GM19372 (cell line): ENCODE measurements around the gene MAP3K20.
"Not testable (repeated sequence)": the region's sequence is repeated elsewhere in the genome, so short reads cannot be mapped to it uniquely, and the experiment has no call there.

ENCODE experiments used
- ATAC-seq: cut with Tn5 transposase; IDR thresholded peaks from one replicate; pipeline ENCODE4 v1.9.1; 2021; ENCODE audit warnings: mild to moderate bottlenecking, low read depth, moderate library complexity; ENCODE audit not compliant: unreplicated experiment

MAP3K20 gene

DNA sequence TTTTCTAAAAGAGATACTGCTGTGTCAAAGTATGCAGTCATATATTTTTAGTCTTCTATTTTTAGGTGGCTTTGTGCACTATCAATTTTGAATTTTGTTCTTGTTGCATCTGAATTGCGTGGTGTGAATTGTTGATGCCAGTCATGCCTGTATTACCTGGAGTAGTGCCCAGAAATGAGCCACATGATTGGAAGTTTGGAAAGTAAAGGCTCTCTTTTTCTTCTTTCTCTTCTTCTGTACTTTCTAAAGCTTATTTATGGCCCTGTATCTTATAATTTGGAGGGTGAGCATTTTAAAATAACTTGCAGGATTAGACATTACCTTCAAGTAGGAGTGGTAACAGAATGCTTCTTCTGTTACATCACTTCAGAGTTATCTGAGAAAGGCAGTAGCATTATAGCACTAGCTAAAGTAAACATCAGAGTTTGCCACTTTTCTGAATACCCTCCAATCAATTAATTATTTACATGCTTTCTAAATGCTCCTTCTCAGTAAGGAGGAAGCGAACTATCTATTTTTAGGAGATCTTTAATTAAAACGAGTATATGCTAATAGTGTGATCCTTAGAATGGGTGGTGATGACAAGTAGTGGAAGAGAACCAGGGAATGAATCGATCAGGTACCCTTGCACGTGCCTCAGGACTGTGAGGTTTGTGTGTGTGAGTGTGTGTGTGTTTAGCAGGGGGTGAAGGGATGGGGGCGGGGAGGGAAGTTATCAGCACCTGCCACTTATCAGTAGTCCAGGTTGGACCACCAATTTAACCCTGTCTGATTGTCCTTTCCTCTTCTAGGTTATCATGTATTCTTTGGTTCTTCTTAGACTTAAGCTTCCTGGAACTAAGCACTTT lies 112.5 kb downstream of the MAP3K20 start:
- no peak for ATAC-seq

DNA sequence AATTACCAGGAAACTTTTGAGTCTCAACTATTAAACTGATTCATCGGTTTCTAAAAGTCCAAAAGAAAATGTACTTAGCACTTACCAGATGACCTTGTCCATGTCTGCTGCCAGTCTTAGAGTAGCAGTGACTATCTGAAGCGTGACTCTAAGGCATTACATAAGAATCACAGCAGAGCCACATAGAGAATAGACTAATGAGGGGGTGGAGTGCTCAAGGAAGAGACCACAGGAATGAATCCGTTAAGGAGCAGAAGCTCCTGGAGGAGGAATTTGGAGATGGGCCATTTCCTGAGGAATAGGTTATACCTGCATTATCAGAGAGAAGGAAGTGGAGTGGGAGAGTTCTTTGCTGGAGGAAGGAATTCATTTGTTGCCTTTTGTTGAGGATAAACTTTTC lies 116.0 kb downstream of the MAP3K20 start:
- no peak for ATAC-seq

- ATAC-seq: no peak
These were observed 116.4 kb downstream of the MAP3K20 start for GRCh38 chr2:173192071-173192470.

- no peak for ATAC-seq
These were observed 118.3 kb downstream of the MAP3K20 start for GRCh38 chr2:173193925-173194324.

DNA sequence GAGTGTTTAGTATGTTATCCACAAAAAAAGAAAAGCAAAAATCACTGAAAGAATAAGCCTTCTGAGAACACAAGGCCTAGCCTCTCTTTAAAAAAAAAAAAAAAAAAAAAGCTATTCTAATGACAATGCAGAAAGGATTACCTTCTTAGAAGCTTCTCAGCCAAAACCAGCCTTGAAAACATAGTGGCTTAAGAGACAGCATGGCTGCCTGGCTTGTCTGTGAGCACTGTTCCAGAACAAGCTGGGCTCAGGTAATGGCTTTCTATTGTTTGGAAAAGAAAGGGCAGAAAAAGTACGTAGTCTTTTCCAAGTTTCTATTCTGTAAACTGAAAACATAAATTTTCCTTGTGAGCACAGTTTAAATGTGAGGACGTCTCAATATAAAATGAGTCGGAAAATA lies 119.5 kb downstream of the MAP3K20 start:
- ATAC-seq: no peak

DNA sequence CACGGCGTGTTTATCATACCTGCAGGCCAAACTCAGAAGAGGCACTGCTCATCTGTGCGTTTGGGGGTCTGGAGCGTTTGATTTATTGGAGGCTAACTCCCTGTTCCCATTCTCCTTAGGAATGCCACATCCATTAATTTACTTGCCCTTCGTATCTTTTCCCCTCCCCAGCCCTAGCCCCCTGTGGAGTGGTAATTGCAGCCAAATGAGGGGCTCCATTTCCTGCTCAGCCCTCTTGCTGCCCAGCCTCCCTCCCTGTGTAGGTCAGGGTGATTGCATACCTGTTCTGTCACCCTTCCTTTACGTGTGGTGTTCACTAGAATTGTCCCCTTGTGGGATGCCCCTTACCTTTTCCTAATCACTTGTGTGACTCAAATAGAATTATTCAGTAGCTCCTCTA lies 120.4 kb downstream of the MAP3K20 start:
- ATAC-seq: no peak

GRCh38 chr2:173196638-173197037 lies 121.0 kb downstream of the MAP3K20 start:
- ATAC-seq: no peak

- no peak for ATAC-seq
These were observed 122.7 kb downstream of the MAP3K20 start for GRCh38 chr2:173198327-173198726.

DNA sequence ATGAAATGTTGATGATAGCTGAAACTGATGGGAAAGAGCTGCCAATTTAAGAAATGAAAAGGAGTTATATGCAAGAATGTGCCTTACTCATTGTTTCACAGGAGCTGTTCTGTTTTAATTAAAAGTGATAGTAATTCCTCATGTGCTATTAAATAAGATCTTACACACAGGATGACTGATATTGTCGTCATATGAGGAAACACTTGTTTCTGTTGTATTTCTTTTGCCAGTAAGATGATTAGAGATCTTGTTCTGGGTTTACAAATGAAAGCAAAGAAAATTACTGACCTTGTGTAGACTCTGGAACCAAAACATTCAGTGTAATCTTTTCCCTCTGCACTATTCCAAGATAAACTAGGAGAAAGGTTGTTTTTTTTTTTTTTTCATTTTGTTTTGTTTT lies 123.6 kb downstream of the MAP3K20 start:
- ATAC-seq: no peak

DNA sequence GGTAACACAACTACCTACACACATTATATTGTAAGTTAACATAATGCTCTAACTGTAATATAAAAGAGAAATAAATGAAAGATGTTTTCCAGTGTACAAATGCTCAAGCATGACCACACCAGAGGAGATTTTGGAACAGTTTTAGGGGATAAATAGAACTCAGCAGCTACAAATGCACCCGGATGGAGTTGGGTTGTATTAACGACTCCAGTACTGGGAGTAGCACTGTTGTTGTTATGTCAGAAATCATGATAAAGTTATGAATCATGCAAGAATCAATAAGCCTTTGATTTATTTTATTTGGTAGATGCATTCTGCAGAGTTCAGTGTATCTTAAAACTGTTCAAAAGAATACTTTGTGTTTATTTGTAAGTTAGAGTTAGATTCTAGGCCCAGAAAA lies 126.9 kb downstream of the MAP3K20 start:
- no peak for ATAC-seq

- no peak for ATAC-seq
These were observed 128.7 kb downstream of the MAP3K20 start for GRCh38 chr2:173204316-173204715.

- ATAC-seq: no peak
These were observed 129.7 kb downstream of the MAP3K20 start for GRCh38 chr2:173205375-173205774.

DNA sequence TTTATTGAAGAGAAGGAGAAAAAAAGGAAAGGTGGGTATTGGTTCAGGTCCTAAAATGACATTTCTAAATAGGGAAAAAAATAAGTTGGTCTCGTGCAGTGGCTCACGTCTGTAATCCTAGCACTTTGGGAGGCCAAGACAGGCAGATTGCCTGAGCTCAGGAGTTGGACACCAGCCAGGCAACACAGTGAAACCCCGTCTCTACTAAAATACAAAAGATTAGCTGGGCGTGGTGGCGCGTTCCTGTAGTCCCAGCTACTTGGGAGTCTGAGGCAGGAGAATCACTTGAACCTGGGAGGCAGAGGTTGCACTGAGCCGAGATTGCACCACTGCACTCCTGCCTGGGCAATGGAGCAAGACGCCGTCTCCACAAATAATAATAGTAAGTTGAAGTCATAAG lies 131.5 kb downstream of the MAP3K20 start:
- not testable (repeated sequence) for ATAC-seq

- no peak for ATAC-seq
These were observed 134.9 kb downstream of the MAP3K20 start for GRCh38 chr2:173210270-173211196.

DNA sequence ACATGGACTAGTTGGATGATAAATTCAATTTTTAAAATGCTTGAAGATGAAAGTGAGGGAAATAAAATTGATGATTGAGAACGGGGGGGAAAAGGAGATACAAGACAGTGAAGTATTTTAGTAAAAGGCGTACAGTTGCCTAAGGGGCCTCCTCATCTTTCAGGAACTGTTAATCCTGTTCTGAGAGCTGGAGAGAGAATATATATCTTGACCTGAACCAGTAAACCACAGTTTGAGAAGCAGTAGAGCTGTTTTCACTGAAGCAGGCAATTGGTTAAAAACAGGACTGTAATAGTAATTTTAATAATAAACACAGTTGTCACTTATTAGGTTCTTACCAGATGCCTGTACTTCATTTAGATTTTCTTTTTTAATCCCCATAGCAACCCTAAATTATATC lies 137.5 kb downstream of the MAP3K20 start:
- ATAC-seq: no peak

DNA sequence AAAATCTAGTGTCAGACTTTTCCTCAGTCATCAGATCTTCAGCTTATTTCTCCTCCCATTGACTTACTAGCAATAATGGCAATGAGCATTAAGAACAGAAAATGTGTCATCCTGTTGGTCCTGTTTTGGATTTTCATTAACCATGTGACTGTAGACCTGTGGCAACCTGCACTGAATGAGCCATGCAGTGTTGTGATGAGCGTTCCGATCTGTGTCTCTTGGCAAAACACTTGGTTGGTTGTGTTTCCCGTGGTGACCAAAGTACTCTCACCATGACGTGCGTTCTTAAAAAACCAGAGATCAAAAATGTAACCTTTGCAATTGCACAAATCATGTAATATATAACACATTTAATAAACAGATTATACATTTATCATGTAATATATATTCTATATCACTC lies 138.6 kb downstream of the MAP3K20 start:
- ATAC-seq: no peak

GRCh38 chr2:173215316-173215715 lies 139.7 kb downstream of the MAP3K20 start:
- no peak for ATAC-seq

DNA sequence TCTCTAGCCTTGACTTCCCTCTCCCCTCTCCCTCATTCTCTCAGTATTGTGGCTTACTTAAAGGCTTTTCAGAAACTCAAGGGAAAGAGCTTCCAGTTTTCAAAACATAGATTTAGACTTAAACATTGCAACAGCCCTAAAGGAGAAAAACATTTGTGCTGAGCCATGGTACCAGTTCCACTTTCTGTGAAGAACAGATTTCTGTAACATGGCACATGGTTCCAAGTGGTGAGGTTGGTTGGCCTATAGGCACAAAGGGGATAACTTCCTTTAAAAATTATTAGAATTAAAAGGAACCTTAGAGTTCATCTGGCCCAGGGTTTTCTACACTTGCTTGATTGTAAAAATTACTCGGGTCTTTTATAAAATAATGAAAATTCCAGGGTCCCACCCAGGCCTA lies 140.4 kb downstream of the MAP3K20 start:
- ATAC-seq: no peak

DNA sequence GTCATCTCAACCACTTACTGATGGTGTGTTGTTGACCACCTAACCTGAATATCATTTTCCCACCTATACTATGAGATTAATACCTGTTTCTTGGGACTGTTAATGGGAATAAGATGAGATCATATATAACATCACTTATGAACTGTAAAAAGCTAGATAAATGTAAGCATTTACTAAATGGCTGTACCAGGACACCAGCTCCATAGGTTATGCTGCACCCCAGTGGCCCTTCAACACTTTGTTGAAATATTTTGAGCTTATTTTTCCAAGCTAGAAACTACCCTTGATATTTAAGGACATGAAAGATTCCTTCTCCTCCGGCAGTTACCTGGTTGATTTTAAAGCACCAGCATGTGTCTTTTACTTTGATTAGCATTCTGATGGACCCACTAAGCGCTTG lies 141.0 kb downstream of the MAP3K20 start:
- ATAC-seq: no peak

DNA sequence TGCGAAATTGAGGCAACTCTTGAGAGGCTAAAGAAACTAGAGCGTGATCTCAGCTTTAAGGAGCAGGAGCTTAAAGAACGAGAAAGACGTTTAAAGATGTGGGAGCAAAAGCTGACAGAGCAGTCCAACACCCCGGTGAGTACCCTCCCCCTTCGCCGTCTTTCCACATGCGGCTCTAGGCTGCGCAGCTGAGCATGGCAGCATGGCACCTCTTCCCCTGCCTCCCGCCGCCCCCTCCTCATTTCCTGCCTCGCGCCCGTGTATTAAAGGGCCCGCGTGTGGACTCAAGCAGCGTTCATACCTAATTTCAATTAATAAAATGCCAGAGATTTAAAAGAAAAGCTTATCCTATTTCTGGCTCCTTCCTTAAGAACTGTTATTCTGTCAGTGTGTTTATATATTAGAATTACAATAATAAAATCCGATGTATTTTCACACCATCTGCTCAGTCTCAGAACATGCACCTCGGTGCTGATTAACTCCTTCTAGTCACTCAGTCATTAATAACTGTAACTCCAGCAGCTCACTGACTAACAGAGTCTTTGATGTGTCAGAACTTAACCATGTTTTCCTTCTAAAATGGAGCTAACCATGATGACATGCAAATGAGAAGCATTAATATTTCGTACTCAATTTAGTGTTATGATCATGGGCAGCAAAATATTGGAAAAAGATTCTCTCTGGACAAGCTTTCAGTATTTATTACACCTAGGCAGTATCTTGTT lies 141.6 kb downstream of the MAP3K20 start:
- ATAC-seq: no peak
